Endothelial cell of umbilical vein (primary cell): ENCODE results near the gene NID2. TPM values are rescaled to one million over a fixed set of nuclear protein-coding genes. Genes with fewer than 3 reads are reported as not detected.

ENCODE experiments used
- BruUV-seq: library from RNA; stranded (reverse); fragments of 400-500 nt; replicated peaks from 2 replicates; lab custom pipeline; 2021; lab: Mats Ljungman, UMichigan
- CTCF ChIA-PET: fragments of 300-600, 350-600 bp; sonication (Branson Sonifier 250); formaldehyde crosslinking; loops from one replicate; lab custom pipeline; 2021; ENCODE audit warnings: antibody characterized with exemption, inconsistent platforms; lab: Charles Lee
- POLR2A ChIA-PET: fragments of 300-600, 350-600 bp; sonication (Branson Sonifier 250); formaldehyde crosslinking; loops from one replicate; lab custom pipeline; 2021; ENCODE audit warnings: antibody characterized with exemption, inconsistent platforms; lab: Charles Lee
- DNase-seq: peaks from one replicate; pipeline ENCODE4 v3.0.0-alpha.2; 2011; ENCODE audit warnings: low read depth, low spot score
- FAIRE-seq: peaks from 2 replicates; lab custom pipeline; 2011; peaks lifted over from hg19 to GRCh38; lab: Jason Lieb, UNC
- H2AFZ ChIP-seq: 2 replicates; pipeline ENCODE4 v1.6.0; 2012; ENCODE audit warnings: low read depth, low read length, control low read depth, inconsistent platforms
- H3K27ac ChIP-seq: 2 replicates; pipeline ENCODE4 v1.5.1; 2011; ENCODE audit warnings: low read depth, mild to moderate bottlenecking, control low read depth, low read length, moderate library complexity; ENCODE audit not compliant: insufficient read depth
- H3K27me3 ChIP-seq, 2 experiments: 2 replicates each; pipeline versions ENCODE4 v1.6.0 to v1.6.1; 2011; ENCODE audit warnings: low read length in 2 of 2, mixed read lengths in 1 of 2; ENCODE audit not compliant: control insufficient read depth in 2 of 2, insufficient read depth in 2 of 2
- H3K36me3 ChIP-seq, 2 experiments: 2 replicates in 1 of 2; 3 replicates in 1 of 2; pipeline ENCODE4 v1.5.1; 2011; ENCODE audit warnings: low read length in 2 of 2, mild to moderate bottlenecking in 1 of 2, moderate library complexity in 1 of 2; ENCODE audit not compliant: control insufficient read depth in 2 of 2, insufficient read depth in 2 of 2; ENCODE audit errors: extremely low read depth in 1 of 2
- H3K4me1 ChIP-seq: 3 replicates; pipeline ENCODE4 v1.5.1; 2011; ENCODE audit warnings: mild to moderate bottlenecking, low read length; ENCODE audit not compliant: control insufficient read depth, insufficient read depth; ENCODE audit errors: extremely low read depth
- H3K4me2 ChIP-seq: 2 replicates; pipeline ENCODE4 v1.6.1; 2011; ENCODE audit warnings: low read length, control low read depth, mixed read lengths; ENCODE audit not compliant: insufficient read depth
- H3K4me3 ChIP-seq, 3 experiments: fragments of 200-600 bp in 1 of 3; sonication (generic), shearing (Covaris generic) in 1 of 3; replicated peaks in 1 of 3; 2 replicates each; pipeline ENCODE4 v1.5.1; 2011 to 2016; ENCODE audit warnings: control low read depth in 3 of 3, low read length in 3 of 3, mild to moderate bottlenecking in 2 of 3, inconsistent platforms in 1 of 3, low read depth in 1 of 3, moderate library complexity in 1 of 3; ENCODE audit not compliant: insufficient read depth in 1 of 3
- H3K79me2 ChIP-seq: 2 replicates; pipeline ENCODE4 v1.6.0; 2012; ENCODE audit warnings: low read length, inconsistent platforms; ENCODE audit not compliant: control insufficient read depth, insufficient read depth
- H3K9ac ChIP-seq: replicated peaks from 2 replicates; pipeline ENCODE3; 2011; ENCODE audit warnings: low read length, control low read depth; ENCODE audit not compliant: insufficient read depth; ENCODE audit errors: extremely low read depth
- H3K9me1 ChIP-seq: replicated peaks from 3 replicates; pipeline ENCODE4 v1.6.0; 2011; ENCODE audit warnings: mild to moderate bottlenecking, low read length; ENCODE audit not compliant: control insufficient read depth, insufficient read depth; ENCODE audit errors: extremely low read depth
- H3K9me3 ChIP-seq: replicated peaks from 2 replicates; pipeline ENCODE4 v1.5.1; 2012; ENCODE audit warnings: low read length, inconsistent platforms; ENCODE audit not compliant: control insufficient read depth, insufficient read depth
- H4K20me1 ChIP-seq: replicated peaks from 2 replicates; pipeline ENCODE3; 2011; ENCODE audit warnings: mild to moderate bottlenecking, low read length; ENCODE audit not compliant: control insufficient read depth, insufficient read depth; ENCODE audit errors: extremely low read depth
- EZH2 ChIP-seq: IDR thresholded peaks from 2 replicates; pipeline ENCODE4 v1.6.1; 2012; ENCODE audit warnings: borderline replicate concordance, low read depth, mild to moderate bottlenecking, moderate library complexity, low read length, inconsistent platforms; ENCODE audit not compliant: severe bottlenecking
- FOS ChIP-seq: IDR thresholded peaks from 2 replicates; pipeline ENCODE4 v1.6.1; 2011; ENCODE audit warnings: mild to moderate bottlenecking, low read length, moderate library complexity, borderline replicate concordance; ENCODE audit not compliant: insufficient read depth
- GATA2 ChIP-seq: IDR thresholded peaks from 2 replicates; pipeline ENCODE4 v1.7.0; 2011; ENCODE audit warnings: low read depth, mild to moderate bottlenecking, moderate library complexity, mixed read lengths, low read length; ENCODE audit not compliant: insufficient read length, insufficient read depth
- JUN ChIP-seq: IDR thresholded peaks from 2 replicates; pipeline ENCODE4 v1.6.1; 2011; ENCODE audit warnings: borderline replicate concordance, low read depth; ENCODE audit not compliant: insufficient read length, insufficient read depth
- MYC ChIP-seq: IDR thresholded peaks from one replicate; pipeline ENCODE4 v1.6.1; 2011; ENCODE audit warnings: mild to moderate bottlenecking, low read depth, low read length
- POLR2A ChIP-seq: IDR thresholded peaks from 2 replicates; pipeline ENCODE4 v1.6.1; 2012; ENCODE audit warnings: low read depth, mild to moderate bottlenecking, control low read depth, low read length
- POLR2AphosphoS5 ChIP-seq: IDR thresholded peaks from 2 replicates; pipeline ENCODE4 v1.6.1; 2012; ENCODE audit warnings: low read depth, mild to moderate bottlenecking, control low read depth, low read length, moderate library complexity; ENCODE audit not compliant: insufficient read depth
- dilution Hi-C: fragments of 300-500 bp; cut with MboI; formaldehyde crosslinking; loops from one replicate; pipeline ENCODE4 v1.15.0; 2019; ENCODE audit warnings: low sequenced_read_pairs; ENCODE audit not compliant: extremely low pct_ligation_motif_present
- intact Hi-C: fragments of 100-400 bp; cut with micrococcal nuclease; formaldehyde crosslinking; loops from one replicate; pipeline ENCODE4 v1.10.0; 2022
- polyA plus RNA-seq, 4 experiments: library from polyadenylated mRNA; depleted of rRNA in 3 of 4; stranded (reverse) in 3 of 4; unstranded in 1 of 4; fragments of >200 nt; gene quantifications; 2 replicates each; pipeline versions ENCODE4 v1.2.1 to v1.2.3, GENCODE V29; 2011 to 2012; ENCODE audit warnings: missing spikeins in 1 of 4
- total RNA-seq: library from RNA; stranded (reverse); gene quantifications from 2 replicates; pipeline ENCODE4 v1.2.3, GENCODE V29; 2021
- TF ChIP-seq, protein P1 (sequence below): IDR thresholded peaks from 2 replicates; pipeline ENCODE4 v1.6.1; 2011; ENCODE audit not compliant: insufficient read depth, insufficient read length
- TF ChIP-seq, protein P2 (sequence below), 2 donors: IDR thresholded peaks; 1 replicate in 1 of 2; 2 replicates in 1 of 2; pipeline ENCODE4 v1.5.1; 2011; ENCODE audit warnings: low read length in 2 of 2, mild to moderate bottlenecking in 2 of 2, moderate library complexity in 2 of 2, control low read depth in 1 of 2, inconsistent platforms in 1 of 2, low read depth in 1 of 2; ENCODE audit not compliant: insufficient read depth in 1 of 2; ENCODE audit errors: extremely low read depth in 1 of 2

Gene NID2
- total and polyA plus RNA-seq, 2 donors (not counting 3 experiments of a cell fraction or from before 2014, with no cell fraction given), result 22.5 to 56.7 TPM

DNA sequence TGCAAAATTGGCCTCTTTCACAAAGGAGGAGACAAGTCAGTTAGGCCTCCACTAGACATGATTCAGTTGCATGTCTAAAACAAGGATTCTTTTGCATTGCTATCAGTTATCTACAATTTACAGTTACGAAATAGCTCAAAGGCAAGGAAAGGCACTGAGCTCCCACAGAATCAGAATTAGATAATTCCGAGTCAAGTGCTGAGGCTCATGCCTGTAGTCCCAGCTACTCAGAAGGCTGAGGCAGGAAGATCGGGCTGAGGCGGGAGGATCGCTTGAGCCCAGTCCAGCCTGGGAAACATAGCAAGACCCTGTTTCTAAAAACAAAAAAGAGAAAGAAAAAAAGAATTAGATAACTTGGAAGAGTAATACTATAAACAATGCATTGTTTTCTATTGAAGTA, 91.8 kb downstream of the NID2 start:
- intact Hi-C loops, result loop anchor here (5.0 kb wide), 1 partner anchor 130 kb away; no protein-coding TSS in a partner anchor

More for the DNA sequence above, 91.8 kb downstream of the NID2 start:
- peaks cover 22 to 23% of the 10 kb centered on the region in 2 experiments for H3K27me3 ChIP-seq
- no peak overlapping the region for H3K27ac ChIP-seq
- no peak overlapping the region for H3K4me3 ChIP-seq
- ChIA-PET CTCF (interaction anchor here (1.0 to 3.2 kb wide), 6 partner anchors 9 to 693 kb away, joined by 3 to 36 read pairs (median 14); no protein-coding TSS in a partner anchor), POLR2A (no interaction called here)
- FAIRE-seq, result no peak
- no peaks in the 10 kb centered on the region for H3K9me3 ChIP-seq
- H3K4me1 ChIP-seq, result no peaks in the 10 kb centered on the region
- H3K36me3 ChIP-seq, result no peaks in the 10 kb centered on the region
- H2AFZ ChIP-seq, result no peak overlapping the region
- BruUV-seq, result no TSS peak
- H3K79me2 ChIP-seq, result no peaks in the 10 kb centered on the region
- no peak overlapping the region for H3K4me2 ChIP-seq
- dilution Hi-C loops, result no loop called here
- no peak for DNase-seq
- TF ChIP-seq POLR2AphosphoS5 (no peak), JUN (no peak), POLR2A (no peak), FOS (no peak), MYC (no peak), GATA2 (no peak), EZH2 (no peak)
- TF ChIP-seq, protein P1, sequence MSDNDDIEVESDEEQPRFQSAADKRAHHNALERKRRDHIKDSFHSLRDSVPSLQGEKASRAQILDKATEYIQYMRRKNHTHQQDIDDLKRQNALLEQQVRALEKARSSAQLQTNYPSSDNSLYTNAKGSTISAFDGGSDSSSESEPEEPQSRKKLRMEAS, result no peak
- TF ChIP-seq, protein P2, sequence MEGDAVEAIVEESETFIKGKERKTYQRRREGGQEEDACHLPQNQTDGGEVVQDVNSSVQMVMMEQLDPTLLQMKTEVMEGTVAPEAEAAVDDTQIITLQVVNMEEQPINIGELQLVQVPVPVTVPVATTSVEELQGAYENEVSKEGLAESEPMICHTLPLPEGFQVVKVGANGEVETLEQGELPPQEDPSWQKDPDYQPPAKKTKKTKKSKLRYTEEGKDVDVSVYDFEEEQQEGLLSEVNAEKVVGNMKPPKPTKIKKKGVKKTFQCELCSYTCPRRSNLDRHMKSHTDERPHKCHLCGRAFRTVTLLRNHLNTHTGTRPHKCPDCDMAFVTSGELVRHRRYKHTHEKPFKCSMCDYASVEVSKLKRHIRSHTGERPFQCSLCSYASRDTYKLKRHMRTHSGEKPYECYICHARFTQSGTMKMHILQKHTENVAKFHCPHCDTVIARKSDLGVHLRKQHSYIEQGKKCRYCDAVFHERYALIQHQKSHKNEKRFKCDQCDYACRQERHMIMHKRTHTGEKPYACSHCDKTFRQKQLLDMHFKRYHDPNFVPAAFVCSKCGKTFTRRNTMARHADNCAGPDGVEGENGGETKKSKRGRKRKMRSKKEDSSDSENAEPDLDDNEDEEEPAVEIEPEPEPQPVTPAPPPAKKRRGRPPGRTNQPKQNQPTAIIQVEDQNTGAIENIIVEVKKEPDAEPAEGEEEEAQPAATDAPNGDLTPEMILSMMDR (IDR thresholded peaks at IDR 0.05; ENCODE audit: extremely low read depth in 1 of 2, insufficient read depth in 1 of 2, low read depth in 1 of 2, low read length in 2 of 2), result no peak
- no peaks in the 10 kb centered on the region for H3K9me1 ChIP-seq
- H3K9ac ChIP-seq, result no peak overlapping the region
- H4K20me1 ChIP-seq, result no peaks in the 10 kb centered on the region
